Right hindlimb (tissue), 1 donor: ENCODE measurements around the gene FXYD1.

Experiments
- DNase-seq: peaks from one replicate; pipeline ENCODE4 v3.0.0-alpha.2; 2018

FXYD1 gene

GRCh38 chr19:35165200-35166058 is 26.8 kb downstream of the FXYD1 start:
- DNase-seq: no peak

- no peak for DNase-seq
Measured at GRCh38 chr19:35166100-35167063, 27.8 kb downstream of the FXYD1 start.

- no peak for DNase-seq
Measured at GRCh38 chr19:35167251-35168119, 28.9 kb downstream of the FXYD1 start.

- no peak for DNase-seq
Measured at GRCh38 chr19:35168196-35168595, 29.6 kb downstream of the FXYD1 start.

GRCh38 chr19:35169221-35169995 is 30.8 kb downstream of the FXYD1 start:
- DNase-seq: no peak

- DNase-seq: no peak
Measured at GRCh38 chr19:35170359-35171061, 31.9 kb downstream of the FXYD1 start.

GRCh38 chr19:35171730-35172129 is 33.1 kb downstream of the FXYD1 start:
- DNase-seq: no peak

GRCh38 chr19:35174226-35174625 is 35.6 kb downstream of the FXYD1 start:
- no peak for DNase-seq

GRCh38 chr19:35176181-35176570 is 37.6 kb downstream of the FXYD1 start:
- DNase-seq: no peak

- DNase-seq: no peak
Measured at GRCh38 chr19:35177377-35178274, 39.0 kb downstream of the FXYD1 start.

GRCh38 chr19:35178701-35179100 is 40.1 kb downstream of the FXYD1 start:
- no peak for DNase-seq

- DNase-seq: no peak
Measured at GRCh38 chr19:35179830-35180229, 41.2 kb downstream of the FXYD1 start.

GRCh38 chr19:35181387-35181786 is 42.8 kb downstream of the FXYD1 start:
- no peak for DNase-seq

- DNase-seq: no peak
Measured at GRCh38 chr19:35184267-35184666, 45.6 kb downstream of the FXYD1 start.

GRCh38 chr19:35184884-35185283 is 46.3 kb downstream of the FXYD1 start:
- DNase-seq: no peak
